DMS114 treated with DMSO at 0.1 percent for 48 hours (cell line): ENCODE data around the gene PCID2.
"Not testable (repeated sequence)": the region's sequence is repeated elsewhere in the genome, so short reads cannot be mapped to it uniquely, and the experiment has no call there.

Experiments
- DNase-seq: peaks from one replicate; lab custom pipeline; 2025; ENCODE audit not compliant: unreplicated experiment; lab: John Stamatoyannopoulos, UW

Gene PCID2

DNA sequence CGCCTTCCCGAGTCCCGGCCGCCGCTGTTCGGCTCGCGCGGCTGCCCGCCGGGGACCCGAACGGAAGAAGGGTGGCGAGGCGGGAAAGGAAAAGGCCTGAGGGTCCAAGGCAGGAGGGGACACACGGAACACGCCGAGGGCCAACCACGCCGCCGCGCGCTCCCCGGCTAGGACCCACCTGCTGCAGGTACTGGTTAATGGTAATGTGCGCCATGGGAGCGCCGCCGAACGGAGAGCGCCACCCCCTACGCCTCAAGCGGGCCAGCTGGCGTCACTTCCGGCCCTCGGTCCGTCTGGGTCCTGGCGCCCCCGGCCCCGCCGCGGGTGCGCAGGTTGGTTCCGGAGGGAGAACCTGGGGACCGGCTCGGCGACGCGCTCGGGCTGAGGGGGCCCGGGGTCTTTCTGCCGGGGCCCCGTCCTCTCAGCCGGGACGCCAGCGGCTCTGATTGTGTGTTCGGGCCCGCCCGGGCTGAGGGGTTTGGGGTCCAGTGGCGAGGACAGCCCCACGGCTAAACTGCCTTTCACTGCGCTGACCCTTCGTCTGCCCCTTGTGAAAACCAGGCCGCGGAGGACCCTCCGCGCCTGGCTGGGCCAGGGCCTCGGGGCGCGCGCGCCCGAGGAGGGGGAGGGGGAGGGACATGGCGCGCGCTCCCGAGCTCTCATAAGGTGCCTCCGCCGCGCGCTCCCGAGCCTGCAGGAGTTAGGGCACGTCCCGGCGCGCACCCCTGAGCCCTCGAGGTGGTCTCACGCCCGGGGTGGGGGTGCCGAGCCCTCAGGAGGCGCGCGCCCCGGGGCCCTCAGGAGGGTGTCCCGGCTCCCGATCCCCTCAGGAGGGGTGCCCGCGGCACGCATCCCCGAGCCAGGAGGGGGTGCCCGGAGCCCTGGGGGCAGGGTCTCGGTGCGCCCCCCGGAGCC lies at the start of gene PCID2:
Gene PCID2, minus strand, starts transcription at position 249 of the 915 bp plus-strand sequence. Its CDS starts 35 bp downstream, at position 214.
- DNase-seq = peak; percentile 41

DNA sequence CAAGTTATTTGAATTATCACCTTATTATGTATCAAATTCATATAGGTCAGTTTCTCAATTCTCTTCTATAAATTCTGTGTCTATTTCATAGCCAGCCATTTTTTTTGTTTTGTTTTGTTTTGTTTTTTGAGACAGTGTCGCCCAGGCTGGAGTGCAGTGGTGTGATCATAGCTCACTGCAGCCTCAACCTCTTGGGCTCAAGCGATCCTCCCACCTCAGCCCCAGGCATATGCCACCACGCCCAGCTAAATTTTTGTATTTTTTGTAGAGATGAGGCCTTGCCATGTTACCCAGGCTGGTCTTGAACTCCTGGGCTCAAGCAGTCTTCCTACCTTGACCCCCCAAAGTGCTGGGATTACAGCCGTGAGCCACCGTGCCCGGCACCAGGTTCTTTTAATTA lies 49.4 kb upstream of the PCID2 start:
- not testable (repeated sequence) for DNase-seq

DNA sequence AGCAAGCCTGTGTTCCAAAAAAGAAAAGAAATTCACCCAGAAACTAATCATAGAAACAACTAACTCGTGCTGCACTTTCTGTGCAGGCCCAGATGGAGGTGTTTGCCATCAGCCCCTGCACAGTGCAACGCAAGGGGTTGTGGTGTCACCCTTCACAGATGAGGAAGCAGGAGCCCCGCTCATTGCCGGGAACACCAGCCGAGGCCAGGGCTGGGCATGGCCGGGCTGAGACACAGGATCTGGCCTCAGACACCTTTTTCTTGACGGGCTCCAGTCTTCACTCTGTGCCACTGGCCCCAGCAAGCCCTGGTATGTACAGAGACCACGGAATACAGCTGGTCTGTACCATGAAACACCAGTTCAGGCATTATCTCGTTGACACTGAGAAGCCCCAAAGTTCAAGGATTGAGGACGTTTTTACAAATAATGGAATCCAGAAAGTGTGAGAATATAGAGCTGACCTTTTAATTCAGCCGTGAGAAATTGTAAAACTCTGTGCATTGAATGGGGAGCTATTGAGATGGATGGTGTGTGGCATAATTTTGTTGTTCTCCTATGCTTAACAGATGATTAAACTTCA lies 44.1 kb upstream of the PCID2 start:
- no peak for DNase-seq

DNA sequence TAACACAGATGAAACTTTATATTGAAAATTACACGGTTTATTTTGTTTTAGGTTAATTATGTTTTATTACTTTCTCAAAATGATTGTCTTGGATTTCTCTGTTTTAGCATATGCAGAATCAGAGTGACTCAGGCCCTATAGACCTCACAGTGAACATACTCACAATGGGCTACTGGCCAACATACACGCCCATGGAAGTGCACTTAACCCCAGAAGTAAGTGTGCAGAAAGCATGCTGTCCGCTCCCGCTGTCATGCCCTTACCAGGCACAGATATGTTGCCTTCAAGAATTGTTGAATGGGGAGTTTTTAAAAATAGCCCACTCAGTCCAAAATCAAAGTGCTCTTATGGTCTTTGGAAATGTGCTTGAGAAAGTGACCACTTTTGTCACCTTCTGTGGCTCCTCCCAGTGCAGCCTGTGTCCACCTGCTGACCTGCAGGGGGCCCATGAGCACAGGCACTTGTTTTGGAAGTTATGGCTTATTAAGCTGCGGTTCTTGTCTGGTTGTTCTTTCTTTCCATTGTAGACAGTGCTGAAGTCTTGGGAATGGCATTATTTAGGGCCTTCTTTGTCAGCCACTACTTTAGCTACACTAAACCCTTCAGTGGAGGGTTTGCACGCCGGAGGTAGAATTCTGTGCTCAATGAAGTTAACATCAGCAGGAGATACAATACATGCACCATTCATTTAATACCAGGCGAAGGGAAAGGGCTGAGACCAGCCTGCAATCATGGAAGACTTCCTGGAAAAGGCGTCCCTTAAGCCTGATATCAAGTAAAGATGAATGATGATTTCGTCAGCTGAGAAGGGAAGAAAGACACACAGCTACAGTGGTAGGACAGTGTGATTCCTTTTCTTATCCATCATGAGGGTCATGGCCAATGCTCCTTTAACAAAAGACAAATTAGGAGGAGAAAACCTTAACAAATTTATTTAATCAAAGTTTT lies 37.7 kb upstream of the PCID2 start:
- DNase-seq = no peak

DNA sequence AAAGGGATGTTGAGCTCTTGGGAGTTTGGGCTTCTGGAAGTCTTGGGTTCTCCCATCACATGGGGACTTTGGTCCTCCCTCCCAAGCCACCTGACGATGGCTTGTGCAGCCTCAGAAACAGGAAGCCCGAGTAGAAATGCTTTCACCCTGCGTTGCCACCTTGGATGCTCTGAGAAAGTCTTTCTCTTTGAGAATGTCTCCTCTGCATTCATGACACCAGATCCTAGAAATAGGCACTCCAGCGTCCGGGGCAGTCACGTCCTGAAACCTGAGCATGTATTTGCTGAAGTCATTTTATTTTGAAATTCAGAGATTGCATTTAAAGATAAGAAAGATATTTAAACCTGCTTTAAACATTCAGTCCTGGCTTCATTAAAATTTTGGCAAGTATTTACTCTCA lies 35.4 kb upstream of the PCID2 start:
- DNase-seq = no peak

DNA sequence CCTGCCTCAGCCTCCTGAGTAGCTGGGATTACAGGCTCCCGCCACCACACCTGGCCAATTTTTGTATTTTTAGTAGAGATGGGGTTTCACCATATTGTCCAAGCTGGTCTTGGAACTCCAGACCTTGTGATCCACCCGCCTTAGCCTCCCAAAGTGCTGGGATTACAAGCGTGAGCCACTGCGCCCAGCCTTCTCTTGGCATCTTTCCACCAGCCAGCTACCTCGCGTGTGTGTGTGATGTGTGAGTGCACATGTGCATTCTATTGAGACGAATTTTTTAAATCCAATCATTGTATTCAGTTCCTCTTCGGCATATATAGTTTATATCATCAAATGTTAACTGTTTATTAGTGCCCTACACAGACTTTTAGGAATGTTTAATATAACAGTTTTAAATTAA lies 33.2 kb upstream of the PCID2 start:
- DNase-seq = not testable (repeated sequence)

DNA sequence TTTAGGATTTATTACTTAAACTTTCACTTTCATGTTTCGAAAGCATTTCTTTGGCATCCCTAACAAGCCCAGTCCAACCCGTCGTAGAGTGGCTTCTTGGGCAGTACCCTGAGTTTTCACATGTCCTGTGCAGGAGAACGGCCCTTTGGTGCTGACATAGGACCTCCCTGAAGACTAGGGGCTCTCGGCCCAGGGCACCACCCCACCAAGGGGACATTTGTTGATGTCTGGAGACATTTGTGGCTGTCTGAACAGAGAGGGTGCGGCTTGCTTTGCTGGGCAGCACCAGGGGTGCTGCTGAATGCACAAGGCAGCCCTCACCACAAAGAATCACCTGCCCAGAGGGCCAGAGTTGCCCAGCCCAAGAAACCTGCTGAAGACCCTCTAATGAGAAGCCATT lies 31.5 kb upstream of the PCID2 start:
- DNase-seq = no peak

DNA sequence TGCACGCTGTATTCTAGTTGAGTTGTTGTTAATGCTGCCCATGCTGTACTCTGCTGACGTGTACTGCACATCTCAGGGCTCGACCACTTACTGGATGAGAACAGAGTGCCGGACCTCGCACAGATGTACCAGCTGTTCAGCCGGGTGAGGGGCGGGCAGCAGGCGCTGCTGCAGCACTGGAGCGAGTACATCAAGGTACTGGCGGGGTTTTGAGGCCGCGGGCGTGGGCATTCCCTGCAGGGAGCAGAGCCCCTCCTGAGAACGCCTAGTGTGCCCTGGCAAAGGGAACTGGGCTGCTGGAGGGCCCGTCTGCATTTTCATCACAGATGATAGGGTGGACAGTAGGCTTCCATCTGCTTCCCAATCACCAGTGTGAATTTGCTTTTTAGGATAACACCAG lies 30.9 kb upstream of the PCID2 start:
- DNase-seq = no peak

DNA sequence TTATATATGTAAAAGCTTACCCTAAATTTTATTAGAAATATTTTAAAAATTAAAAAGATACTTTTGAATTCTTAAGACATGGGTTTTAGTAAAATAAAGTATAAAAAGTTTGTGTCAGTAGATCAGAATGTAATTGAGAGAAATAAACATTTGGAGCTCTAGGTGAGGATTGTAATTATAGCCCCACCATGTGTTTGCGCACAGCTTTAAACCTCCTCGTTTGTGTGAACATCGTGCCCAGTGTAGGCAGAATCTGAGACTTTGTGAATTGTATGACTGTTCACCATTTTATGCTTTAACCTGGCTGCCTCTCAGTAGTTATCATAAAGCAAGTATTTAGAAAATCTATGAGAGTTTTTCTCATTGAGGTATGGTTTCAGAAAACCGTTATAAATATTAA lies 30.1 kb upstream of the PCID2 start:
- DNase-seq = no peak

DNA sequence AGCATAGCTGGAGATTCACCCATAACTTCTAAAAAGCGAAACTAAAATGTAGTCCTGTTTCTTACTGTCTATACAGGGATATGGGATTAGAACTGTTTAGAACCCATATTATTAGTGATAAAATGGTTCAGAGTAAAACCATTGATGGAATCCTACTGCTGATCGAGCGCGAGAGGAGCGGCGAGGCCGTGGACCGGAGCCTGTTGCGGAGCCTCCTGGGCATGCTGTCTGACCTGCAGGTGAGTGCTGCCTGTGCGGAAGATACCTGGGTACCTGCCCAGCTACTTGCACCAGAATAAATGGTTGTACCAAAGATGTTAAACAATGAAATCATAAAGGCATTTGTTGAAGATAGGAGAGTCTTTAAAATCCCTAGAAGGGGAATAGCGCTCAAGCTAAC lies 24.6 kb upstream of the PCID2 start:
- no peak for DNase-seq

DNA sequence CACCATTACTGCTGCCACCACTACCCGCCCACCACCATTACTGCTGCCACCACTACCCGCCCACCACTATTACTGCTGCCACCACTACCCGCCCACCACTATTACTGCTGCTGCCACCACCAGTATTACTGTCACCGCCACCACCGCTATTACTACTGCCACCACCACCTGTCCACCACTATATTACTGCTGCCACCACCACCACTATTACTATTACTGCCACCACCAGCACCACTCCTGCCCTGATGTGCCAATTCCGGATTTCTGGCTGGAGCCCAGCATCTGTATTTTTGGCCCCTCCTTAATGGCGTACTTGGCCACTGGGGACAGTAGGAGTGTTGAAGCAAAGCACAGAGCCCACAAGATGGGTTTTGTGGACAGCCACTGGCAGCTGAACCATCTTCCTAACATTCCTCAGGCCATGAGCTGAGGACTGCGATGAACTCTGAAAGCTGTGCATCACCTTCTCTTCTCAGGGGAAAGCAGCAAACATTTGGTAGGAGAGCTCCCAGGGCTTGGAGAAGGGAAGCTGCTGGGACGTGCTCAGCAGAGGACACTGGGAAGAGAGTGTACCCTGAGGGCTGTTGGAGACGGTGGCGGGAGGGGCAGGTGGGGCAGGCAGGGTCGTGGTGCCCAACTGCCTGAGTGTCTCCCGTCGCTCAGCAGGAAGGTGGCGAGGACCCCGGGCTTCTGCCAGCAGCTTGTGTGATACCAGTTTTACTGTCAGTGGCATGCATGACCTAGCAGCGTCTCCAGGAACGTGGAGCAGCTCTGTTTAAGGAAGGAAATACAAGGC lies 23.9 kb upstream of the PCID2 start:
- DNase-seq = no peak

DNA sequence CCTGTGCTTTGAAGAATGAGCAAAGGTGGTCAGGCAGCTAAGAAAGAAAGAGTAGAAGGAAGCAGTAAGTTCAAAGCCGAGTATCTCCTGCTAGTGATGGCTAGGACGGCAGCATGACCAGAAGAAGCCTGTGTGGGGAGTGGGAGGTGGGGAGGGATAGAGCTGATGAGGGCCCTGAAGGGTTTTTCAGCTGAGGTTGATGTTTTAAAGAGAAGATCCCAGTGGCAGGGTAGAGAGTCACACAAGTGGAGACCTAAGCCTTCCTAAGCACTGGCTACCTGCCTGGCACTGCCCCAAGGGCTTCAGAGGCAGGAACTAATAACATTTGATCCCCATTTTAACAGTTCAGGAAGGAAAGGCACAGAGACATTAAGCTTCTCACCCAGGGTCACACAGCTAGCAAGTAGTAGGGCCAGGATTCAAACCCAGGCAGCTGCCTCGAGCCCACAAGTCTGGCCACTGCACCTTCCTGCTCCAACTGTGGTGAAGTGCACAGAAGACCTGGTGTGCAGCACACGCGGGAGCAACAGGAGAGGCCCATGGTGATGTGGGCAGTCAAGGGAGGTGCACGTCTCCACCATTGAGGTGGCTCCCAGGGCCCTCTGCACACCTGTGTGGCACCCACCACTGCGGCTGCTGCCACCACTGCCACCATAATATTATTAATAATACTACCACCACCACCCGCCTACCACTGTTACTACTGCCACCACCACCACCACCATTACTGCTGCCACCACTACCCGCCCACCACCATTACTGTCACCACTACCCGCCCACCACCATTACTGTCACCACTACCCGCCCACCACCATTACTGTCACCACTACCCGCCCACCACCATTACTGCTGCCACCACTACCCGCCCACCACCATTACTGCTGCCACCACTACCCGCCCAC lies 23.1 kb upstream of the PCID2 start:
- DNase-seq = no peak

DNA sequence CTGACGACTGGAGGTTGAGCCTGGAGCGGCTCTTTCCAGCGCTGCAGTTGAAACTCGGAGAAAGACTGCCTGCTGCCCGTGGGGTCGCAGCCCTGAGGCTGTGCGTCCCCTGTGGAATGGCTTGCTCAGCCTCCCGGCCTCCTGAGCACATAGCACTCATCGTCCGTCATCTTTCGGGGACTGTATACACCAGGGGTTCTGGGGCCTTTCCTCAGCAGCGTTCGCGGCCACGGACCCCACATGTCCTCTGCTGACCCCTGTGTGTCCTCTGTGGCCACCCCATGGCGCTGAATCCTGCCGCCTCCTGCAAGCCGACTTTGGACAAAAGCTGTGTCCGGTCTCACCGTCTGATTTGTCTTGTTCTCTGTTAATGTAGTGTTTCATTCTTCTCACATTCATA lies 21.3 kb upstream of the PCID2 start:
- no peak for DNase-seq

DNA sequence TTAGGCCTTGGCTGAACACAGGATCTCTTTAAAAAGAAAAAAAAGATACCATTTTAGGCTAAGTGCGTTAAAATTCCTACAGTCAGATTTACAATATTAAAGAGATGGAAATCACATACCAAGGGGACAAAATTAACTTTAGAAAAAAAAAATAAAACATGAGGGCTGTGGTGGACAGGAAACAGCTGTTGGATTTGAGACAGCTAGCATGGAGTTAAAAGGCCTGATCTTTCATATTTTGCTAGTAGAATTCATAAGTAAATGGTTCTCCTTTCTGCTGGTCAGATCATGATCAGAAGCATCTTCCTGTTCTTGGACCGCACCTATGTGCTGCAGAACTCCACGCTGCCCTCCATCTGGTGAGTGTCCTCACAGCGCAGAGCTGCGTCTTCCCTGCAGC lies 20.7 kb upstream of the PCID2 start:
- DNase-seq = no peak

DNA sequence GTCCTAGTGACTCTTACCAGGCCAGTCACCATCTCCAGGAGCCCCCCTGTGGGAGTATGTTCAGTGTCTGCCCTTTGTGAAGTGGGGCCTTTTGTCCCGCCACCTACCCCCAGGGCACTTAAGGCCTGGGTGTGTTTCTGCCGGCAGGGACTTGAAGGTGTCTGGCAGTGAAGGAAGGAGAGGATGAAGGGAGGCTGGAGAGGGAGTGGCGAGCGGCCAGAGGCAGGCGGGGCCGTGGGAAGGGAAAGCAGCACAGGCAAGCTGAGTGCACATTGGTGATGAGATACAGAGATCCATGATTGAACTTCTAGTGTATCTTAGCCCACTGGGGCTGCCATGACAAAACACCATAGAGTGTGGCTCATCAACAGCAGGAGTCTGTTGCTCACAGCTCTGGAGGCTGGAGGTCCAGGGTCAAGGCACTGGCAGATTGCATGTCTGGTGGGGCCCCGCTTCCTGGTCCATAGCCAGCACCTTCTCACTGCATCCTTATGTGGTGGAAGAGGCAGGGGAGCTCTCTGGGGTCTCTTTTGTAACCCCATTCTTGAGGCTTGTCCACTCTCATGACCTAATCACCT lies 18.5 kb upstream of the PCID2 start:
- no peak for DNase-seq

DNA sequence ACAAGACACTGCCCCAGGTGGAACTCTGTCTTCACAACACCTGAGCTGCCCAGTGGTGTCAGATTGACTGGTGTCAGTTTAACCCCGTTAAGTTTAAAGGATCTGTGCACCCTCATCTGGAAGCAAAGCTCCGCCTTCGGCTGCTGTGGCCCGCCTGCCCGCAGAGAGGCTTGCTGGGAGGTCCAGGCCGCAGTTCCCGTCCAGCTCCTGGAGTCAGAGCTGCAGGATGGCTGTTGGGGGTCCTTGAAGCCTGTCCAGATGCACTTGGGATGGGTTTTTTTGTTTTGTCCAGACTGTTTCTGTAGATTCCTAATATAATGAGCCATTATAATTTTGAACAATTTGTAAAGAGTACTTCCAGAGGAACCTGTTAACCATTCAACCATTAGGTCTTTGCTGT lies 17.0 kb upstream of the PCID2 start:
- no peak for DNase-seq

DNA sequence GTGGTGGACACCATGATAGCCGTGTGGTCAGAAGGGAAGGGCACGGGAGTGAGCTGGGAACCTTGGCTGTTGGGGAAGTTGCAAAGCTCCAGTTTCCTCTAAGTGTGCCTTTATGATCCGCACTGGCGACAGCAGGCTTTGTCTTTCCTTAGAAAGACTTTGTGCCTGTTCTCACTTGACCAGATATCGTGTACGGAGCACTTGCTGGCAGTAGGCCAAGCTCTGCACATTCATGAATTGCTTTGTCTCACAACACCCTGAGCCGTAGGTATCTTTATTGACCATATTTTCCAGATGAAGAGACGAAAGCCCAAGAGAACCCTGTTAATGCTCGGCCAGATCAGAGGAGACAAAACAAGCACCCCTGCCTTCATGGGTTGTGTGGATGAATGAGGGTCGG lies 16.0 kb upstream of the PCID2 start:
- DNase-seq = no peak

DNA sequence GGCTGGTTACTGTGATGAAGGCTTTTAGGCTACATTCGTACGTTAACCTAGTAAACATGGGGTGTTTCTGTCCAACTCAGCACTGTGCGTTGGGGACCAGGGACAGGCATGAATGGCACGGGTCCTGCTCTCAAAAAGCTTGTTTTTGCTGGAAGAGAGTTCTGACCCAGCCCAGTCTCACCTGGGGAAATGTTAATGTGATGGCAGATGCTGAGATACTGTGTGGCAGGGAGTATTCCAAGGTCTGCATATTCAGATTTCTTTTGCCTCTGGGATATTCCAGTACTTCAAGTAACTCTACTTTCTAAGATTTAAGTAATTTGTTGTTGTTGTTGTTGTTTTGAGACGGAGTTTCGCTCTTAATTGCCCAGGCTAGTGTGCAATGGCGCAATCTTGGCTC lies 14.6 kb upstream of the PCID2 start:
- no peak for DNase-seq

DNA sequence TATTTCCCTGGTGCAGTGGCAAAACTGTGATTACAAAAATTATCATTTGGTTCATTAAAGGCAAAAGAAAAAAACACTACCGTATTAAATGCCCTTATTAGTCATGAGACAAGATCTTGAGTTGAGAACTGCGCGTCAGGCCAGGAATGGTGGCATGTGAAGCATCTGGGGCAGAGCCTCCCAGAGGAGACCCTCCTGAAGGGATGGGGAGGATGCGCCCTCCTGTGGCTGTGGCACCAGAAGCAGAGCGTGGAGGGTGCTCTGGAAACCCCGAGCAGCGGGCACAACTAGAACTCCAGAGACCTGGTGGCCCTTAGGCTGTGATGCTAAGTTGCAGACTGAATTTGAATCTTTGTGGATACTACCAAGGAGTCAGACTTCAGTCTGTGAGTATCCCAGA lies 12.4 kb upstream of the PCID2 start:
- DNase-seq = no peak
